SU-DHL-6 (cell line): Measurements from ENCODE around the gene ATP8A2.

Source experiments
- H2AFZ ChIP-seq: fragments of 200-600 bp; sonication (generic); 2 replicates; pipeline ENCODE4 v1.6.1; 2014; ENCODE audit warnings: low read depth, mild to moderate bottlenecking, moderate library complexity, mixed read lengths, antibody characterized with exemption, low read length; ENCODE audit not compliant: severe bottlenecking
- H3F3A ChIP-seq: fragments of 200-600 bp; shearing (Covaris generic); 2 replicates; pipeline ENCODE4 v1.6.0; 2016; ENCODE audit warnings: antibody characterized with exemption, mild to moderate bottlenecking; ENCODE audit not compliant: insufficient read depth
- H3K27ac ChIP-seq: fragments of 200-600 bp; sonication (generic); 2 replicates; pipeline ENCODE4 v1.5.1; 2016; ENCODE audit warnings: low read depth, mild to moderate bottlenecking, low read length, moderate library complexity, mixed read lengths
- H3K27me3 ChIP-seq: fragments of 200-600 bp; sonication (generic), shearing (Covaris generic); 2 replicates; pipeline ENCODE4 v1.6.0; 2014; ENCODE audit warnings: mild to moderate bottlenecking, low read length
- H3K36me3 ChIP-seq: fragments of 200-600 bp; sonication (generic); 2 replicates; pipeline ENCODE4 v1.6.1; 2014; ENCODE audit warnings: mild to moderate bottlenecking, low read length, mixed read lengths
- H3K4me2 ChIP-seq: fragments of 300-600, 200-600 bp; shearing (Covaris generic), sonication (generic); 2 replicates; pipeline ENCODE4 v1.6.0; 2014; ENCODE audit warnings: low read length, low read depth, mild to moderate bottlenecking; ENCODE audit not compliant: poor library complexity, severe bottlenecking
- H3K4me3 ChIP-seq: fragments of 200-600 bp; sonication (generic); 2 replicates; pipeline ENCODE4 v1.5.1; 2014; ENCODE audit warnings: antibody characterized with exemption, low read length, mild to moderate bottlenecking, mixed read lengths; ENCODE audit not compliant: insufficient read depth, poor library complexity, severe bottlenecking
- H3K79me2 ChIP-seq: fragments of 200-600 bp; sonication (generic); 2 replicates; pipeline ENCODE4 v1.6.1; 2014; ENCODE audit warnings: mild to moderate bottlenecking, low read length, moderate library complexity; ENCODE audit not compliant: insufficient read depth
- H3K9ac ChIP-seq: fragments of 200-600 bp; sonication (generic); 2 replicates; pipeline ENCODE4 v1.7.0; 2014; ENCODE audit warnings: mild to moderate bottlenecking, low read length
- H3K9me2 ChIP-seq: fragments of 200-600 bp; sonication (generic); replicated peaks from 2 replicates; pipeline ENCODE4 v1.6.1; 2014; ENCODE audit warnings: low read length; ENCODE audit not compliant: insufficient read depth
- H3K9me3 ChIP-seq: fragments of 200-600 bp; sonication (generic); 2 replicates; pipeline ENCODE4 v1.6.1; 2014; ENCODE audit warnings: low read length, mixed read lengths; ENCODE audit not compliant: insufficient read depth
- H4K20me1 ChIP-seq: fragments of 200-600 bp; sonication (generic); 2 replicates; pipeline ENCODE4 v1.6.1; 2014; ENCODE audit warnings: low read depth, mild to moderate bottlenecking, antibody characterized with exemption, low read length, moderate library complexity, mixed read lengths
- CTCF ChIP-seq: fragments of 200-600 bp; sonication (generic); IDR thresholded peaks from one replicate; pipeline ENCODE4 v1.5.1; 2017; ENCODE audit warnings: antibody characterized with exemption, mild to moderate bottlenecking, low read length, moderate library complexity; ENCODE audit not compliant: insufficient read depth, poor library complexity, severe bottlenecking
- EZH2phosphoT487 ChIP-seq: fragments of 200-600 bp; sonication (generic), shearing (Covaris generic); conservative IDR thresholded peaks from 2 replicates; pipeline ENCODE4 v1.6.1; 2018; ENCODE audit warnings: mild to moderate bottlenecking, antibody characterized with exemption, low read length, moderate library complexity, mixed read lengths

ATP8A2 gene

GRCh38 chr13:25686831-25687470 lies 315.2 kb downstream of the ATP8A2 start:
- Histone ChIP-seq H3K79me2 (no peaks in the 10 kb centered on the region), H4K20me1 (no peaks in the 10 kb centered on the region), H3K4me2 (no peak overlapping the region), H3K27me3 (no peaks in the 10 kb centered on the region), H2AFZ (no peak overlapping the region), H3K4me3 (no peak overlapping the region), H3K9me3 (no peaks in the 10 kb centered on the region), H3K9me2 (no peaks in the 10 kb centered on the region), H3K36me3 (no peaks in the 10 kb centered on the region), H3K27ac (no peak overlapping the region), H3K9ac (no peak overlapping the region), H3F3A (no peaks in the 10 kb centered on the region)
- no peak for TF ChIP-seq EZH2phosphoT487
- no peak for TF ChIP-seq CTCF

- no peak overlapping the region for H3K9ac ChIP-seq
- TF ChIP-seq CTCF = no peak
- no peak for TF ChIP-seq EZH2phosphoT487
- no peak overlapping the region for H3K4me3 ChIP-seq
- no peaks in the 10 kb centered on the region for H3K27me3 ChIP-seq
- no peak overlapping the region for H3K27ac ChIP-seq
- no peaks in the 10 kb centered on the region for H3K36me3 ChIP-seq
- no peak overlapping the region for H3K4me2 ChIP-seq
- no peaks in the 10 kb centered on the region for H4K20me1 ChIP-seq
- no peaks in the 10 kb centered on the region for H3K9me2 ChIP-seq
- no peaks in the 10 kb centered on the region for H3K79me2 ChIP-seq
- H3K9me3 ChIP-seq = no peaks in the 10 kb centered on the region
- no peak overlapping the region for H2AFZ ChIP-seq
- H3F3A ChIP-seq = no peaks in the 10 kb centered on the region
Measured at GRCh38 chr13:25687471-25688225, 315.9 kb downstream of the ATP8A2 start.

- no peaks in the 10 kb centered on the region for H3K36me3 ChIP-seq
- H3K4me2 ChIP-seq = no peak overlapping the region
- no peaks in the 10 kb centered on the region for H3K79me2 ChIP-seq
- H4K20me1 ChIP-seq = no peaks in the 10 kb centered on the region
- no peak overlapping the region for H3K27ac ChIP-seq
- H3K27me3 ChIP-seq = no peaks in the 10 kb centered on the region
- TF ChIP-seq EZH2phosphoT487 = no peak
- no peak for TF ChIP-seq CTCF
- H3K9ac ChIP-seq = no peak overlapping the region
- H3K4me3 ChIP-seq = no peak overlapping the region
- H3K9me3 ChIP-seq = no peaks in the 10 kb centered on the region
- no peaks in the 10 kb centered on the region for H3F3A ChIP-seq
- no peaks in the 10 kb centered on the region for H3K9me2 ChIP-seq
- no peak overlapping the region for H2AFZ ChIP-seq
Measured at GRCh38 chr13:25688536-25688935, 316.8 kb downstream of the ATP8A2 start.
